ENCODE results near the gene ARHGEF12.

The ARHGEF12 gene

DNA sequence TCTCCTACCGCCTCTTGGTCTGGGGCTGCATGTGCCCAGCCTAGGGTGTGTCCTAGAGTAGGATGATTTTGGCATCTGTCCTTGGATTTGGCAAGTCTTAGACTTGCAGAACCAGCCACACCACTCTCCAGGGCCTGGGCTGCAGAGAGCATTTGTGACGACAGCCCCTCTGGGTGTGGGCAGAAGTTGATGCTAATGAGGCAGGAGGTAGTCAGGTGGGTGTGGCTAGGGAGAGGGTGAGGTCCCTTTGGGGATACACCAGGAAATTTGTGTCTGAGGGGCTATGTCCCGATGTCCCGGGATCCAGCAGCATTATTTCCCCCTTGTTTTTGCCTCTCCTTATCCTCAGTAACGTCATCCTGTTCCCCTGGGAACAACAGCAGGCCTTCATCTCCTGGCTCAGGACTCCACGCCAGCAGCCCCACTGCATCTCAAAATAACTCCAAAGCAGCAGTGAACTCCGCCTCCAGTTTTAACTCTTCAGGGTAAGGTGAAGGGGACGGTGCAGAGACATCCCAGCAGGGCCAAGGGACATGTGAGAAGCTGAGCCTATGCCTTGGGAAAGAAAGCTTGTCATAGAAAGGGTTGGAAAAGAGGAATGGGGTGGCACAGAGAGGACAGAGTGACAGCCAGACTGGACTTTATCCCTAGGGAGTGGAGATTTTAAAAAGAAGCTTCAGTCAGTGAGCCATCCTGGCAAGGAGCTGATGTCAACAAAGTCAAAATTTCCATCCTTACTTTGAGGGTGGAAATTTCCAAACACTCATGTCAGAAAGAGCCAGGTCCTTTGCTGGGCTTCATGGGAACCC, 19.1 kb upstream of the ARHGEF12 start:
- TF ChIP-seq, protein P1, sequence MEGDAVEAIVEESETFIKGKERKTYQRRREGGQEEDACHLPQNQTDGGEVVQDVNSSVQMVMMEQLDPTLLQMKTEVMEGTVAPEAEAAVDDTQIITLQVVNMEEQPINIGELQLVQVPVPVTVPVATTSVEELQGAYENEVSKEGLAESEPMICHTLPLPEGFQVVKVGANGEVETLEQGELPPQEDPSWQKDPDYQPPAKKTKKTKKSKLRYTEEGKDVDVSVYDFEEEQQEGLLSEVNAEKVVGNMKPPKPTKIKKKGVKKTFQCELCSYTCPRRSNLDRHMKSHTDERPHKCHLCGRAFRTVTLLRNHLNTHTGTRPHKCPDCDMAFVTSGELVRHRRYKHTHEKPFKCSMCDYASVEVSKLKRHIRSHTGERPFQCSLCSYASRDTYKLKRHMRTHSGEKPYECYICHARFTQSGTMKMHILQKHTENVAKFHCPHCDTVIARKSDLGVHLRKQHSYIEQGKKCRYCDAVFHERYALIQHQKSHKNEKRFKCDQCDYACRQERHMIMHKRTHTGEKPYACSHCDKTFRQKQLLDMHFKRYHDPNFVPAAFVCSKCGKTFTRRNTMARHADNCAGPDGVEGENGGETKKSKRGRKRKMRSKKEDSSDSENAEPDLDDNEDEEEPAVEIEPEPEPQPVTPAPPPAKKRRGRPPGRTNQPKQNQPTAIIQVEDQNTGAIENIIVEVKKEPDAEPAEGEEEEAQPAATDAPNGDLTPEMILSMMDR (IDR thresholded peaks at IDR 0.05; ENCODE audit: extremely low read depth, insufficient read depth, missing control alignments): no peak

GRCh38 chr11:120317689-120318480, 18.3 kb upstream of the ARHGEF12 start:
- no peak for DNase-seq (ENCODE audit: low spot score)
- TF ChIP-seq, protein P1 (IDR thresholded peaks at IDR 0.05; ENCODE audit: extremely low read depth, insufficient read depth, missing control alignments): no peak
- in situ Hi-C loops (cut with MboI; ENCODE audit: low pct_unique_long_range_greater_than_20kb, low sequenced_read_pairs, unreplicated experiment): no loop called here

More for the DNA sequence above, 19.1 kb upstream of the ARHGEF12 start:
- in situ Hi-C loops (cut with MboI; ENCODE audit: low pct_unique_long_range_greater_than_20kb, low sequenced_read_pairs, unreplicated experiment): no loop called here
- no peak for DNase-seq (ENCODE audit: low spot score)

DNA sequence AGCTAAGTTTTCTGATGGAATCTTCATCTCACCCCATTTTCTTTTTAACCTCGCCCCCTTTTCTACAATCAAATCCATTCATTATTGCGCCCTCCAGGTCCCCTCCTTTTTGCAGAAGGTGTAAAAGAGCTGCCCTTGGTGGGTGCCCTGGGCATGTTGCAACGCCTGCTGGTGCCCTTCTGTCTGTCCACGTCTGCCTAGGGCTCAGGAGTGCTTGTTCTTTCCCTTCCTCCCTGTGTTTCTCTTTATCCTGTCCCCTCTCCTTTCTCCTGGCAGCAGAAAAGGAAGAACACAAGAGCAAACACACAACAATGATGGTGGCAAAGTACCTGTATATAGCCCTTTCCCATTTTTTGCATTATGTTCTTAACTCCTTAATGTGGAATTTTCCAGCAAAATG, 17.3 kb upstream of the ARHGEF12 start:
- TF ChIP-seq, protein P1 (IDR thresholded peaks at IDR 0.05; ENCODE audit: extremely low read depth, insufficient read depth, missing control alignments): no peak
- no peak for DNase-seq (ENCODE audit: low spot score)
- in situ Hi-C loops (cut with MboI; ENCODE audit: low pct_unique_long_range_greater_than_20kb, low sequenced_read_pairs, unreplicated experiment): no loop called here

- TF ChIP-seq, protein P1 (IDR thresholded peaks at IDR 0.05; ENCODE audit: extremely low read depth, insufficient read depth, missing control alignments): peak; percentile 36
Observed at GRCh38 chr11:120324932-120325810, 11.0 kb upstream of the ARHGEF12 start, which contains the start of gene TLCD5. Gene TLCD5, plus strand, starts transcription at chr11:120325299. Its CDS starts 2,143 bp downstream, at chr11:120327442.

GRCh38 chr11:120326228-120326627, 10.0 kb upstream of the ARHGEF12 start:
- in situ Hi-C loops (cut with MboI; ENCODE audit: low pct_unique_long_range_greater_than_20kb, low sequenced_read_pairs, unreplicated experiment): no loop called here
- TF ChIP-seq, protein P1 (IDR thresholded peaks at IDR 0.05; ENCODE audit: extremely low read depth, insufficient read depth, missing control alignments): no peak
- no peak for DNase-seq (ENCODE audit: low spot score)

More at GRCh38 chr11:120324932-120325810, 11.0 kb upstream of the ARHGEF12 start, which contains the start of gene TLCD5:
- in situ Hi-C loops (cut with MboI; ENCODE audit: low pct_unique_long_range_greater_than_20kb, low sequenced_read_pairs, unreplicated experiment): no loop called here
- peak; percentile 84 for DNase-seq (ENCODE audit: low spot score)

- TF ChIP-seq, protein P1 (IDR thresholded peaks at IDR 0.05; ENCODE audit: extremely low read depth, insufficient read depth, missing control alignments): no peak
- in situ Hi-C loops (cut with MboI; ENCODE audit: low pct_unique_long_range_greater_than_20kb, low sequenced_read_pairs, unreplicated experiment): no loop called here
- DNase-seq (ENCODE audit: low spot score): peak; percentile 28
Observed at GRCh38 chr11:120326845-120327281, 9.3 kb upstream of the ARHGEF12 start.
